ENCODE measurements around the gene KIAA1549.

KIAA1549 gene

GRCh38 chr7:138903859-138904435 is 77.2 kb downstream of the KIAA1549 start:
- no peak for DNase-seq (ENCODE audit: low spot score)

- no peak for DNase-seq (ENCODE audit: low spot score)
Observed at GRCh38 chr7:138903186-138903820, 77.9 kb downstream of the KIAA1549 start.

DNA sequence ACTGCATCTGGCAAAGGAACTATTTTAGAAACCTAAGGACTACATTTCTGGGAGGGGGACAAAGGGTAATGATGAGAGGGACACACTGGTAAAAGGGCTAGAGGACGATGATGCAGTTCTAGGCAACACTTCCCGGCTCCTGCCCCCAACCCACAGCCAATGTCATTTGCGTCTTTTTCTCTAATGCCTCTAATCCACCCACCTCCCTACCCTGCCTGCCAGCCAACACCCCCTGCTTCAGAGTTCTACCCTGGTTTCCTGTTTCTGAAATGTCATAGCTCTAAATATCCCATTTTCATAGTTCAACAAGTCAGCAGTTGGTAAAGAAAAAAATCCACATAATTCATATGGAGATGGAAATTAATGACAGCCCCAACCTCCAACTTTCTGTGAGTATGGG is 79.0 kb downstream of the KIAA1549 start:
- DNase-seq (ENCODE audit: low spot score), result no peak

DNA sequence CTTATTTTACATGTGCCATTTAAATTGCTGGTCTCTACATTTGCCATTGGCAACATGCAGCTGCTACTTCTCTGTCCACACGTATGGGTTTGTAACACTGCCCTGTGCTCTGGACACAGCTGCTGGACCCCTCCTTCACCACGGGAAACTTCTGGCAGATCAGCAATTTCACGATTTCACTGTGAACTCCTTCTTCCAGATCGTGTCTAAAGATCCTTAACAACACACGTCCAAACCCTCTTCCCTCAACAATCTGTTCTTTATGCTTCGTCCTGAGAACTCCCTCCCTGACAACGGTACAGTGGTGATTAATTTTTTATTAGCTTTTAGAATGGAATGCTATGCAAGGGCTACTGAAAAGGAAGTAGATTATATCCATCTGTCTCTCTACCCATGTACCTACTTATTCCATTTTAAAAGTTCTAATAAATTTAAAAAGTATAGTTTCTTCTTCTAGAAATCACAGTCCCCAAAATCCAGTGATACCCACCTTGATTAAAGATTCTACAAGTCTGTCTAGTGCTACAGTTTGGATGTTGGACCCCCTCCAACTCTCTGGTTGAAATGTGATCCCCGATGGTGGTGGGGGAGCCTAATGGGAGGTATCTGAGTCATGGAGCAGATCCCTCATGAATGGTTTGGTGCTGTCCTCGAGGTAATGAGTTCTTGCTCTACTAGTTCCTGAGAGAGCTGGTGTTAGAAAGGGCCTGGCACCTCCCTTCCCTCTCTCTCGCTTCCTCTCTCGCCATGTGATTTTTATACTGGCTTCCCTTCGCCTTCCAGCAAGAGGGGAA is 81.0 kb downstream of the KIAA1549 start:
- DNase-seq (ENCODE audit: low spot score), result no peak

- no peak for DNase-seq (ENCODE audit: low spot score)
Observed at GRCh38 chr7:138898802-138899201, 82.4 kb downstream of the KIAA1549 start.

- no peak for DNase-seq (ENCODE audit: low spot score)
Observed at GRCh38 chr7:138898255-138898654, 82.9 kb downstream of the KIAA1549 start.

DNA sequence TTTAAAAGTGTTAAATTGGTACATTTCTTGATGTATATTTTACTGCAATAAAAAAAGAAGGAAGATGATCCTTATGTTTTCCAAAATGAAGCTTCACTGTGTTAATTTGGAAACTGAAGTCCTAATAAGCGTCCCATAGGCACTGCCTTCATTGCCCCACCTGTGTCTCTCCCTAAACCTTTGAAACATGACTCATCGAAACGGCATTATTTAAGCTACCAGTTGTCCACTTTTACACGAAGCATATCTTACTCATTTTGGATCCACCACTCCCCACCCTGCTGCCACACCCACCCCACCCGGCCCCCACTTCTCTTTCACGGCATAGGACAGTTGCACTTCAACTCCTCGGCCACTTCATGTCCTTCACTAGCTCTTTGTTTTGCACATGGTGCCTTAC is 85.5 kb downstream of the KIAA1549 start:
- no peak for DNase-seq (ENCODE audit: low spot score)

GRCh38 chr7:138893258-138893657 is 87.9 kb downstream of the KIAA1549 start:
- DNase-seq (ENCODE audit: low spot score), result no peak

DNA sequence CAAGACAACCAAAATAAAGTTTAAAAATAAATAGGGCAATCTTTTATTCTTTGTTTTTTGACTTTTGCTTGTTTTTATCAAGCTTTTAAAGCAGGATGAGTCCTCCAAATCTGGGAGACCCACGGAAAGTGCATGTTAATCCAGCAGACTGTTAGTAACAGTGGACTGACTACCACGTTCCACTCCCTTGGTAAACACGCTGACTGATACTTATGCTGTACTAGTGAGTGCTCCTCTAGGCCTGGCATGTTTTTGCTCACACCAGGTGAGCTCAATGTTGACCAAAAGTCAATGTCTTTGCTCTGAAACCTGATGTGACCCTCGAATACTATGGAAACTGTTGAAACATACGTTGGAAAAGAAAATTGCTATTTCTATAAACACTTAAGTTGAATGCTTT is 88.4 kb downstream of the KIAA1549 start:
- no peak for DNase-seq (ENCODE audit: low spot score)

GRCh38 chr7:138892006-138892630 is 89.1 kb downstream of the KIAA1549 start:
- no peak for DNase-seq (ENCODE audit: low spot score)

DNA sequence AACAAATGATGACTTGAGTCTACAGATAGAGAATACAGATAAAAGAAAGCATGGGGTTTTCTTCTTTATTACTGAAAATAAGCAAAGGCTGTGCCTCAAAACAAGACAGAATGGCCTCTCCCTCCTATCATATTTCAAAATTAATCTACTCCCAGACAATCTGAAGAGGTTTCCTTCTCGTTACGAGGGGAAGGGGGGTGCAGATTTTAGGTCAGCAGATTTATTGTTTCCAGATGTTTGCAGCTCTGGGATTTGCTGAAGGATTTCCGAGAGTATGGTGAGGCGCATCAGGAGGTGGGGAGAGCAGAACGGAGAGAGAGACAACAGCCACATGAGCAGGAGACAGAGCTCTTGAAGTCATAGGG is 89.8 kb downstream of the KIAA1549 start:
- DNase-seq (ENCODE audit: low spot score), result no peak

GRCh38 chr7:138890499-138891445 is 90.4 kb downstream of the KIAA1549 start:
- no peak for DNase-seq (ENCODE audit: low spot score)

GRCh38 chr7:138889582-138890498 is 91.3 kb downstream of the KIAA1549 start:
- no peak for DNase-seq (ENCODE audit: low spot score)

GRCh38 chr7:138887872-138888656 is 93.1 kb downstream of the KIAA1549 start:
- no peak for DNase-seq (ENCODE audit: low spot score)

GRCh38 chr7:138887085-138887710 is 94.0 kb downstream of the KIAA1549 start:
- no peak for DNase-seq (ENCODE audit: low spot score)

DNA sequence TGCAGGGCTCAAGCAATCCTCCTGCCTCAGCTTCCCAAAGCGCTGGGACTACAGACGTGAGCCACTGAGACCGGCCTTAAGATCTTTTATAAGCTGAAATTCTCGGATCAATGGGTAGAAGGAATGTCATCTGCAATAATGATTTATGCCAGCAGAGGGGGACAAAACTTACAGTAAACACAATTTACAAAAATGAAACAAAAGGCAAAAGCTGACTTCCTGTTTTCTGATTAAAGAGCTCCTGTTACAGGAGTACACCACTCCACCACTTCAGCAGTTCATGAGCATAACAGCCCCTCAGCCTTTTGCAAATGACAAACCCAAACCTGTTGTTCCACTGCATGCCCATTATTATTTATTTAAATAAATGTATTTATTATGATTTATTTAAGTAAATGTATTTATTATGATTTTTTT is 94.7 kb downstream of the KIAA1549 start:
- no peak for DNase-seq (ENCODE audit: low spot score)

GRCh38 chr7:138885383-138886147 is 95.6 kb downstream of the KIAA1549 start:
- DNase-seq (ENCODE audit: low spot score), result no peak

DNA sequence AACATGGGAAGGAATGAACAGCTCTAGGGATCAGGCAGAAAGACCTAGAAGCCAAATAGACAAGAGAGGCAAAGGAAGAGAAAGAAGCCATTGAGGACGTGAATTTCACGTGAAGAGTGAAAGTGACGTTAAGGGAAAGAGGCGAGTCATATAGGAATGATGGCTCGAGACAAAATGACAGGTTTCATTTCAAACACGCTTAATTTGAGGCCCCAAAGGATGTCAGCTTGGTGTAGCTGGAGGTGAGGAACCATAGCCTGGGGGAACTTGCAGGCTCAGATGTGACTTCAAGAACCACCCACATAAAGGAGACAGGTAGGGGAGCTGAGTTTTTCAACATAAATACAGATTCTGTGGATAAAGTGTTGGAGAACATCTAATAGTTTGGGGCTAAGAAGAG is 98.9 kb downstream of the KIAA1549 start:
- no peak for DNase-seq (ENCODE audit: low spot score)
